GM18867 (cell line): ENCODE data around the gene CCDC17.

ENCODE experiments used
- ATAC-seq: cut with Tn5 transposase; IDR thresholded peaks from one replicate; pipeline ENCODE4 v1.9.1; 2021; ENCODE audit warnings: mild to moderate bottlenecking, moderate library complexity; ENCODE audit not compliant: unreplicated experiment

The CCDC17 gene

GRCh38 chr1:45623972-45624371, at the start of gene CCDC17:
Gene CCDC17, minus strand, starts transcription at chr1:45624054. Its CDS starts 145 bp downstream, at chr1:45623909.
- ATAC-seq = no peak

DNA sequence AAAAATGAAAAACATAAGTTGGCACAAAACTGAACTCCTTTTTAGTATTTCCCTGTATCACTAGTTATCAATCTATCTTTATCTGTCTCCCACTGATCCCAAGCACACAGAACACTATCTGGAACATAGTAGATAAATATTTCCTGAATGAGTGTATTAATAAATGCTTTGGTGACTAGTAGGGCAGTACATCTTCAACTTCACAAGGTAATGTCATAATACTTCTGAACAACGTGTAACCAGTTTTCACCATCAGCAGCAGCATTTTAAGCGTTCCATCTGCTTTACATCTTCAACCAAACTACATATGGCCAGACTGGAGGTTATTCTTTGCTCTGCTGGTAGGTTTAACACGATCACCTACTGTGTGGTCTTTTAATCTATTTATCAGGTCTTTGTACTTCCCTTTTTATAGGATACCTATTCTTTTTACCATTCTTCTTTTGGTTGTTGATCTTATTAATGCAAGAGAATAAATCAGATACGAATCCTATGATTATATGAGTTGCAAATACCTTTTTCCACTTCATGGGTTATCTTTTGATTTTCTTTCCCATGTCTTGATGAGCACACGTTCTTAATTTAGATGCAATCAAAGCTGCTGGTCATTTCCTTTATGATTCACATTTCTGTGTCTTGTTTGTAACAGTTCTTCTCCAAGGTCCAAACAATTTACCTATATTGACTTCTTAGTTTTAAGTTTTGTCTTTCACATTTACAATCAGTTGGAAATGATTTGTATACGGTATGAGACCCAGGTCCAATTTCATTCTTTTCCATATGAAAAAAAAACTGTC, 46.2 kb upstream of the CCDC17 start:
- no peak for ATAC-seq

DNA sequence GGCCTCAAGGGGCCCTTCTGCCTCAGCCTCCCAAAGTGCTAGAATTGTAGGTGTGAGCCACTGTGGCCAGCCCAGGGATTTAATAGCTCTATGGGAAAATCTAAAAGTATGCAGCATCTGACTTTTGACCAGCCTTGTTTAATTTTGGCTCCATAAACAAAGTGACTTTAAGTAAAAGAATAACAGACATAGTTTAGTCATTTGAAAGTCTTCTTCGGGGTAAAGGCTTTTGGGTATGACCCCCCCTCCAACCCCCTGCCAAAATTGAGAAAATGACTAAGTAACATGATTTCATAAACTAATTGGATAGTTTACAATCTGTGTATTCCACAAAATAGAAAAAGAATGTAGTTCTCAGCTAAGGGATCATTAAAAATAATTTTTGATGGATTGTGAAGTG, 45.5 kb upstream of the CCDC17 start:
- no peak for ATAC-seq

GRCh38 chr1:45668526-45668925, 44.7 kb upstream of the CCDC17 start:
- ATAC-seq = no peak

DNA sequence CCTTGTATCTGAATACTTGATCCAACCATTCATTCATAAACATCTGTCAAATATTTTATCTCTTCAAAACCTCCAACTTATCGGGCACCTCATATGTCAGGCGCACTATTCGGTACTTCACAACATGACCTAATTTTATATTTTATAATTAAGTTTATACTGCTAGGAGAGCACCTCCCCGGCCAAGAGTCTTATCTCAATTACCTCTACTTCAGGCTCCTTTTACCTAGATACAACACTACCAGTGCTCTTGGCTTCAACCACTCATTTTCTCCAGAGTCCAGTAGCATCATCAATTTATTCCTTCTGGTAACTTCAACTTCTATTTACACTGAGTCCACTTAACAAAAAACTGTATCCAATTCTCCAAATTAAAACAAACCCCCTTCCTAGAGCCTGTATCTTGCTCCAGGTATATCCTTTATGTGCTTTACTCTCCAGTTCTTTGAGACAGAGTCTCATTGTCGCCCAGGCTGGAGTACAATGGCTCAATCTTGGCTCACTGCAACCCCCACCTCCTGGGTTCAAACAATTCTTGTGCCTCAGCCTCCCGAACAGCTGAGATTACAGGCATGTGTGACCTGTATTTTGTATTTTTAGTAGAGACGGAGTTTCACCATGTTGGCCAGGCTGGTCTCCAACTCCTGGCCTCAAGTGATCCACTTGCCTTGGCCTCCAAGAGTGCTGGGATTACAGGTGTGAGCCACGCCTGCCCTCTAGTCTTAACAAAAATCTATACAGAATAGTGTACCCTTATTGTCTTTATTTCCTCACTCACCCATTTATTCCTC, 43.7 kb upstream of the CCDC17 start:
- no peak for ATAC-seq

GRCh38 chr1:45666836-45667235, 43.0 kb upstream of the CCDC17 start:
- ATAC-seq = no peak

DNA sequence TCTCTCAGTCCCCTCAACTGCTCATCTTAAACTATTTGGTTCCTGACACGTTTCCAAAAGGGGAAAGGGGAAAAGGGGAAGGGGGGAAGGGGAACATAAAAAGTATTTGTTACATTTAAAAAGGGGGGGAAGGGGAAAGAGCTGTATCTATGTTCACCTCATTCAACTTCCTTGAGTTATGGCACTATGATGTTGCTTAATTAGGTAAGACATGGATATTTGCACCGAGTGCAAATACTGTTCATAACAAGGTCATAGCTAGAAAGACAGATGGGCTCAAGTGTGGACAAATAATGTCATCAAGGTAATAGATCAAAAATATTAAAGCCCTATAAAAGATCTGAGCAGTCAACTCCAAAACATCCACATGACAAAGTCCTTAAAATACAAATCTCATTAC, 36.5 kb upstream of the CCDC17 start:
- no peak for ATAC-seq

DNA sequence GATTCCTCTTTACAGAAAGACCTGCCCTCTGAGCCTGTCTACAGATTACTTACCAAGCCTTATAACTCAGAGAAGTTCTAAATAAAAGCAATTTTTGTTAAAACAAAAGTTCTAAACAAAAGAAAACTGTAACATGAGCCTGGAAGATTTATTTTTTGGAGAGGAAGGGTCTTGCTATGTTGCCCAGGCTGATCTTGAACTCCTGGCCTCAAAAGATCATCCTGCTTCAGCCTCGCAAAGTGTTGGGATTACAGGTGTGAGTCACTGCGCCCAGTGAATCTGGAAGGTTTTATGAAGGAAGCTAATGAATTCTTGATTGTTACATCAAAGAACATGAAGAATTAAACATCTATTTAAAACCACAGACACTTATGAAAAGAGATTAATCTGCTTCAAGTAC, 35.4 kb upstream of the CCDC17 start:
- ATAC-seq = no peak

- no peak for ATAC-seq
Observed at GRCh38 chr1:45658171-45658570, 34.3 kb upstream of the CCDC17 start.

DNA sequence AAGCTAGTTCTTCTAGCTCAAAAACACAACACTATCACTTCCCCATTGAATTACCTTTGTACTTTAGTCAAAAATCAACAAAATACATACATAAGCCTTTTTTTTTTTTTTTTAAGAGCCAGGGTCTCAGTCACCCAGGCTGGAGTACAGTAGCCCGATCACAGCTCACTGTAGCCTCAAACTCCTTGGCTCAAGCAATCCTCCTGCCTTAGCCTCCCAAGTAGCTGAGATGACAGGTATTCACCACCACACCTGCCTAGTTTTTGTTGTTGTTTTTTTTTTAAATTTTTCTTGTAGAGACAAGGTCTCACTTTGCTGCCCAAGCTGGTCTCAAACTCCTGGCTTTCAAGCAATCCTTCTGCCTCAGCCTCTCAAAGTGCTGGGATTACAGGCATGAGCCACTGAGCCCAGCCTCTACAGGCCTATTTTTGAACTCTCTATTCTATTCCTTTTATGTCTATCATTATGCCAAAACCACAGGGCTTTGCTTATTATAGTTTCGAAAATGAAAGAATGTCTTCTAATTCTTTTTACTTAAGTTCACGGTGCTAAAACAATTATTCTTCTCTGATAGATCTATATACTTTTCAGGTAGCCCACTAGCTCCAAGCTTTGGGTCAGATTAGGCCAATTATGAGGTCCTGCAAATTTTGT, 32.8 kb upstream of the CCDC17 start:
- no peak for ATAC-seq

DNA sequence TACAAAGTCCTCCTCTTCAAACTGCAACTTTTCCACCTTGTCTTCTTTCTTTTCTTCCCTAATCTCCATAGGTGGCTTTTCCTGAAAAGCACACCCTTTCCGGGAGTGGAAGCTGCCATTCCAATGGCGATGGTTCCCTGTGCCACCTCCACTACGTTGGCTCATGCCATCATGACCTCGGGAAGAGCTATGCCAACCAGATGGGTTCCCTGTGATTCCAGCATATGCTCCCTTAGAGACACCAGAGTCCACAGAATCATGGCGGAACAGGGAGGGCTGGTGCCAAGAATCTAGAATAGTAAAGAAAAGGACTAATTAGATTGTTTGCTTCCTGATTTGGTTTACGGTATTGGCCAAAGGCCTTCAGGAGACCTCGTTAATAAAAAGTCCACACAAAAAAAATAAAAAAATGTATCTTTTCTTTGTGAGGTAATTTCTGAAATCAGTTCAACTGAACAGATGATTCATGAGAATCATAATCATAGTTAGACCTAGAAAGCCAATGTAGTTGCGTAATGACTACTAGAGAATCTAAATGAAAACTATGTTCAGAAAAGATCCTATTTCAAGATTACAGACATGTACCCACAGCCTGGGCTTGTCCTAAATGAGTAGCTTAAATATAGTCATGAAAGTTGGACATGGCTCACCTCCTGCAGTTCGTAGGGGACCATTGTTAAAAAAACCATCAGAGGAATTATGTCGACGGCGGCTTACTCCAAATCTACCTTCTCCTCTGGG, 30.9 kb upstream of the CCDC17 start:
- no peak for ATAC-seq

- ATAC-seq = no peak
Observed at GRCh38 chr1:45647248-45648021, 23.6 kb upstream of the CCDC17 start.

- ATAC-seq = no peak
Observed at GRCh38 chr1:45644661-45645060, 20.8 kb upstream of the CCDC17 start.

- no peak for ATAC-seq
Observed at GRCh38 chr1:45643978-45644377, 20.1 kb upstream of the CCDC17 start.

DNA sequence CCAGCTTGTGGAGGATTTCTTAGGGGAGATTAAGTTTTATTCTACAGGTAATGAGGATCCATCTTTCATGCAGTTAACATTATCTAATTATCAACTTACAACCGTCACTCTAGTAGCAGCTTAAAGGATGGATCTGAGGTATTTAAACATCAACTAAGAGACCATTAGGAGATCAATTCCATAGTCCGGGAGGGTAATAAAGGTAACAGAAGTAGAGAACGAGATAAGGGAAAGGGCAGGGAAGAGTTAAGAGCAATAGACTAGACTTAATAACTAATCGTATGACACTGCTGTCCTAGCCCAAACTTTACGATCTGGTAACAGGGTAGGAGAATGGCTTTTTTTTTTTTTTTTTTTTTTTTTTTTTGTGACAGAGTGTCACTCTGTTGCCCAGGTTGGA, 19.5 kb upstream of the CCDC17 start:
- no peak for ATAC-seq

- no peak for ATAC-seq
Observed at GRCh38 chr1:45640293-45640692, 16.4 kb upstream of the CCDC17 start.

DNA sequence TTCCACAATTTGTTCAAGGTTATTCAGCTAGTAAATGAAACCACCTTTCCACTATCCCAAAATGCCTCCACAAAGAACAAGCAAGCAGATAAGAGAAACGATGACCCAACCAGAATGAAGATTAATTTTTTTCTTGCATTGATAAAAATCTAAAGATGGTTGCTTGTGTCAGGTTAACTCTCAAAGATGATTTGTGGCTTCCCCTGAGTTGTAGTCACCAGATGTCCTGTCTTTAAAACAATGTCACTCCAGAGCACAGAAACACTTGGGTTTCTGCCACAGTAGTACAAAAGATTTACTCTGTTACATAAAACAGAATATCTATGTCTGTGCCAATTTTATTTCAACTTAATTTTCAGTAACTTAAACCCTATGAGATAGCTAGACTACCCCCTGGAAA, 11.4 kb upstream of the CCDC17 start:
- ATAC-seq = no peak

- no peak for ATAC-seq
Observed at GRCh38 chr1:45630429-45630828, 6.6 kb upstream of the CCDC17 start.

DNA sequence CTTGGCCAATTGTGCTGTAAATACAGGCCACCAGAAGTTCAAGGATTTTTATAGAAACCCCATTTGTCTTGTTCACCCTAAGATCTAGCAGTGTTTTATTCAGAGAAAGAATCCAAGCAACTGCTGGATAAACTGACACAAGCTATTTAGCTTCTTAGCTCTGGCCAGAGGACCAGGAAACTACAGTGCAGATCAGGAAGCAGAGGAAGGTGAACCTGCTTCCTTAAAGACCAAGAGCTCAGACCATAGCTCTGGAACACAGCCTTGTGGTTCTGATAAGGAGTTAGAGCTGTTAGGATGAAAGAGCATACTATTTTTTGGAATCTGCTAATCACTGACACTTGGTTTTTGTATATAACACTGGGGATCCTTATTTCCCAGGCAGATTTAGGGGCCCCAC, 5.2 kb upstream of the CCDC17 start:
- no peak for ATAC-seq
